ENCODE results near the gene MED15.
"Not testable (repeated sequence)": the region's sequence is repeated elsewhere in the genome, so short reads cannot be mapped to it uniquely, and the experiment has no call there.

DNA sequence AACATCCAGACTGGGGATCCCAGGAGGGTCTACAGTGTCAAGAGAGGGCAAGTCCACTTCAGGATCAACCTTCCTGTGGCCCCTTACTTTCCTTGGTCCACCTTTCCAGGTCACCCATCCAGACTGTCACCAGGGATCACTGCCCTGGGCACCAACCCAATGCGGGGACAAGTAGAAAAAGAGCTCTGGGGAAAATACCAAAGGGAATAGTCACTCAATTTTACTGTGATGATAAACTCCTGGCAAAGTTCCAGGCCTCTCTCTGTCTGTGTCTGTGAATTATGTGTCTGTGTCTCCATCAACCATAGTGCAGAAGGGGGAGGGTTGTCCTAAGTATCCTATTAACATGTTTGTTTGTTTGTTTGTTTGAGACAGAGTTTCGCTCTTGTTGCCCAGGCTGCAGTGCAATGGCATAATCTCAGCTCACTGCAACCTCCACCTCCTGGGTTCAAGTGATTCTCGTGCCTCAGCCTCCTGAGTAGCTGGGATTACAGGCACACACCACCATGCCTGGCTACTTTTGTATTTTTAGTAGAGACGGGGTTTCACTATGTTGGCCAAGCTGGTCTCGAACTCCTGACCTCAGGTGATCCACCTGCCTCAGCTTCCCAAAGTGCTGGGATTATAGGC is 3.0 kb upstream of the MED15 start:
- TF ChIP-seq, protein P1, sequence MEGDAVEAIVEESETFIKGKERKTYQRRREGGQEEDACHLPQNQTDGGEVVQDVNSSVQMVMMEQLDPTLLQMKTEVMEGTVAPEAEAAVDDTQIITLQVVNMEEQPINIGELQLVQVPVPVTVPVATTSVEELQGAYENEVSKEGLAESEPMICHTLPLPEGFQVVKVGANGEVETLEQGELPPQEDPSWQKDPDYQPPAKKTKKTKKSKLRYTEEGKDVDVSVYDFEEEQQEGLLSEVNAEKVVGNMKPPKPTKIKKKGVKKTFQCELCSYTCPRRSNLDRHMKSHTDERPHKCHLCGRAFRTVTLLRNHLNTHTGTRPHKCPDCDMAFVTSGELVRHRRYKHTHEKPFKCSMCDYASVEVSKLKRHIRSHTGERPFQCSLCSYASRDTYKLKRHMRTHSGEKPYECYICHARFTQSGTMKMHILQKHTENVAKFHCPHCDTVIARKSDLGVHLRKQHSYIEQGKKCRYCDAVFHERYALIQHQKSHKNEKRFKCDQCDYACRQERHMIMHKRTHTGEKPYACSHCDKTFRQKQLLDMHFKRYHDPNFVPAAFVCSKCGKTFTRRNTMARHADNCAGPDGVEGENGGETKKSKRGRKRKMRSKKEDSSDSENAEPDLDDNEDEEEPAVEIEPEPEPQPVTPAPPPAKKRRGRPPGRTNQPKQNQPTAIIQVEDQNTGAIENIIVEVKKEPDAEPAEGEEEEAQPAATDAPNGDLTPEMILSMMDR (IDR thresholded peaks at IDR 0.05), result not testable (repeated sequence)
- not testable (repeated sequence) for TF ChIP-seq POLR2AphosphoS5 (IDR thresholded peaks at IDR 0.05)

Data from sigmoid colon (tissue), 4 donors.